ENCODE measurements around the gene PACSIN1.

The PACSIN1 gene

GRCh38 chr6:34581561-34581920 is 115.7 kb downstream of the PACSIN1 start:
- TF ChIP-seq ESRRG (CRISPR knock-in tag; IDR thresholded peaks at IDR 0.05) (no peak), PATZ1 (CRISPR knock-in tag; IDR thresholded peaks at IDR 0.05; ENCODE audit: borderline replicate concordance) (no peak), ZC3H10 (CRISPR knock-in tag; IDR thresholded peaks at IDR 0.05) (no peak), PPARA (CRISPR knock-in tag; IDR thresholded peaks at IDR 0.05; ENCODE audit: borderline replicate concordance) (no peak), ZNF8 (CRISPR knock-in tag; IDR thresholded peaks at IDR 0.05) (no peak), TOX (CRISPR knock-in tag; IDR thresholded peaks at IDR 0.05; ENCODE audit: borderline replicate concordance) (no peak), ARNTL (CRISPR knock-in tag; IDR thresholded peaks at IDR 0.05; ENCODE audit: borderline replicate concordance, low read depth) (no peak), RARB (CRISPR knock-in tag; IDR thresholded peaks at IDR 0.05) (no peak), TSHZ2 (CRISPR knock-in tag; IDR thresholded peaks at IDR 0.05) (no peak)
- TF ChIP-seq, protein P1, sequence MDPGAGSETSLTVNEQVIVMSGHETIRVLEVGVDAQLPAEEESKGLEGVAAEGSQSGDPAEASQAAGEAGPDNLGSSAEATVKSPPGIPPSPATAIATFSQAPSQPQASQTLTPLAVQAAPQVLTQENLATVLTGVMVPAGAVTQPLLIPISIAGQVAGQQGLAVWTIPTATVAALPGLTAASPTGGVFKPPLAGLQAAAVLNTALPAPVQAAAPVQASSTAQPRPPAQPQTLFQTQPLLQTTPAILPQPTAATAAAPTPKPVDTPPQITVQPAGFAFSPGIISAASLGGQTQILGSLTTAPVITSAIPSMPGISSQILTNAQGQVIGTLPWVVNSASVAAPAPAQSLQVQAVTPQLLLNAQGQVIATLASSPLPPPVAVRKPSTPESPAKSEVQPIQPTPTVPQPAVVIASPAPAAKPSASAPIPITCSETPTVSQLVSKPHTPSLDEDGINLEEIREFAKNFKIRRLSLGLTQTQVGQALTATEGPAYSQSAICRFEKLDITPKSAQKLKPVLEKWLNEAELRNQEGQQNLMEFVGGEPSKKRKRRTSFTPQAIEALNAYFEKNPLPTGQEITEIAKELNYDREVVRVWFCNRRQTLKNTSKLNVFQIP (CRISPR knock-in tag; IDR thresholded peaks at IDR 0.05; ENCODE audit: borderline replicate concordance, low read depth) = no peak
- ATAC-seq = no peak

GRCh38 chr6:34583461-34583860 is 117.6 kb downstream of the PACSIN1 start:
- TF ChIP-seq CREB5 (CRISPR knock-in tag; IDR thresholded peaks at IDR 0.05; ENCODE audit: low read depth) = no peak
- TF ChIP-seq PPARA (CRISPR knock-in tag; IDR thresholded peaks at IDR 0.05; ENCODE audit: borderline replicate concordance) = no peak
- peak; percentile 70 for ATAC-seq

GRCh38 chr6:34583861-34584604 is 118.2 kb downstream of the PACSIN1 start:
- TF ChIP-seq OSR1 (CRISPR knock-in tag; IDR thresholded peaks at IDR 0.05) (no peak), ZNF70 (CRISPR knock-in tag; IDR thresholded peaks at IDR 0.05) (no peak), PPARA (CRISPR knock-in tag; IDR thresholded peaks at IDR 0.05; ENCODE audit: borderline replicate concordance) (no peak), ZNF565 (CRISPR knock-in tag; conservative IDR thresholded peaks at IDR 0.05; ENCODE audit: low read depth) (no peak), ZC3H10 (CRISPR knock-in tag; IDR thresholded peaks at IDR 0.05) (no peak), ZFP3 (CRISPR knock-in tag; IDR thresholded peaks at IDR 0.05) (no peak), ESRRG (CRISPR knock-in tag; IDR thresholded peaks at IDR 0.05) (no peak), ARNTL (CRISPR knock-in tag; IDR thresholded peaks at IDR 0.05; ENCODE audit: borderline replicate concordance, low read depth) (no peak), TCF4 (CRISPR knock-in tag; IDR thresholded peaks at IDR 0.05; ENCODE audit: borderline replicate concordance) (no peak), RARB (CRISPR knock-in tag; IDR thresholded peaks at IDR 0.05) (no peak)

GRCh38 chr6:34584694-34585093 is 118.8 kb downstream of the PACSIN1 start:
- ATAC-seq = no peak

More at GRCh38 chr6:34583861-34584604, 118.2 kb downstream of the PACSIN1 start:
- no peak for ATAC-seq

More at GRCh38 chr6:34584694-34585093, 118.8 kb downstream of the PACSIN1 start:
- no peak for TF ChIP-seq CSDC2 (CRISPR knock-in tag; IDR thresholded peaks at IDR 0.05)
- TF ChIP-seq ZNF8 (CRISPR knock-in tag; IDR thresholded peaks at IDR 0.05) = no peak
- no peak for TF ChIP-seq ISL1 (CRISPR knock-in tag; IDR thresholded peaks at IDR 0.05)
- no peak for TF ChIP-seq PPARA (CRISPR knock-in tag; IDR thresholded peaks at IDR 0.05; ENCODE audit: borderline replicate concordance)
- no peak for TF ChIP-seq CREB5 (CRISPR knock-in tag; IDR thresholded peaks at IDR 0.05; ENCODE audit: low read depth)
- no peak for TF ChIP-seq PATZ1 (CRISPR knock-in tag; IDR thresholded peaks at IDR 0.05; ENCODE audit: borderline replicate concordance)
- no peak for TF ChIP-seq ZFP3 (CRISPR knock-in tag; IDR thresholded peaks at IDR 0.05)
- TF ChIP-seq TOX (CRISPR knock-in tag; IDR thresholded peaks at IDR 0.05; ENCODE audit: borderline replicate concordance) = no peak
- no peak for TF ChIP-seq GLIS3 (CRISPR knock-in tag; IDR thresholded peaks at IDR 0.05)

Measured in SK-N-SH treated with all-trans-retinoic acid at 6 μM for 48 hours (cell line).